WERI-Rb-1 (cell line): Measurements from ENCODE around the gene DLGAP4.

Source experiments
- DNase-seq: peaks from one replicate; pipeline ENCODE4 v3.0.0-alpha.2; 2020
- H3K27ac ChIP-seq: fragments of 250-450 bp; sonication (Bioruptor Pico); 2 replicates; pipeline ENCODE4 v1.5.1; 2020; ENCODE audit warnings: mild to moderate bottlenecking, moderate library complexity
- H3K27me3 ChIP-seq: fragments of 250-450 bp; sonication (Bioruptor Pico); 2 replicates; pipeline ENCODE4 v1.5.1; 2021; ENCODE audit warnings: mild to moderate bottlenecking, low read depth, moderate library complexity; ENCODE audit not compliant: insufficient read depth, severe bottlenecking
- H3K36me3 ChIP-seq: fragments of 250-450 bp; sonication (Bioruptor Pico); 2 replicates; pipeline ENCODE4 v1.5.1; 2020; ENCODE audit warnings: mild to moderate bottlenecking, moderate library complexity
- H3K4me3 ChIP-seq: 2 replicates; pipeline ENCODE4 v1.5.1; 2011; ENCODE audit warnings: low read depth, mild to moderate bottlenecking, control low read depth, low read length
- H3K9me3 ChIP-seq: fragments of 250-450 bp; sonication (Bioruptor Pico); 2 replicates; pipeline ENCODE4 v1.5.1; 2021; ENCODE audit warnings: mild to moderate bottlenecking, moderate library complexity; ENCODE audit not compliant: severe bottlenecking
- TF ChIP-seq, protein P1 (sequence below): IDR thresholded peaks from 2 replicates; pipeline ENCODE4 v1.5.1; 2011; ENCODE audit warnings: low read depth, mild to moderate bottlenecking, control low read depth, inconsistent platforms, low read length

DLGAP4 gene

DNA sequence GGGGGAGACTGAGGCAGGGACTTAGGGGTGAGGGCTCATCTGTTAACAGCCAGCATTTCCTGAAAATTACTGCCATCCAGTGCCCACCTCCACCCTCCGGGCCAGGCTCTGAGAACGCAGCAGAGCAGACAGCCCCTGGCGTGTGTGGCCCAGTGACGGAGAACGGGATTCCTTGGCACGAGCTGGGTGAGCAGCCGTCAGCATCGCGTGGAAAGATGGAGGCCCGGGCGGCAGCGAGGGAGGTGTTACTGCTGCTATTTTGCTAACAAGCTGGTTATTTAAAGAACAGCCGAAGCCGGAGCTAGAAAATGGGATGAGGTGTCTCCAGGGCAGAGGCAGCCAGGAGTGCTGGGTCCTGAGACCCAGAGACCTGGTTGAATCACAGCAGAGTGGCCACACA is 62.7 kb downstream of the DLGAP4 start:
- TF ChIP-seq, protein P1, sequence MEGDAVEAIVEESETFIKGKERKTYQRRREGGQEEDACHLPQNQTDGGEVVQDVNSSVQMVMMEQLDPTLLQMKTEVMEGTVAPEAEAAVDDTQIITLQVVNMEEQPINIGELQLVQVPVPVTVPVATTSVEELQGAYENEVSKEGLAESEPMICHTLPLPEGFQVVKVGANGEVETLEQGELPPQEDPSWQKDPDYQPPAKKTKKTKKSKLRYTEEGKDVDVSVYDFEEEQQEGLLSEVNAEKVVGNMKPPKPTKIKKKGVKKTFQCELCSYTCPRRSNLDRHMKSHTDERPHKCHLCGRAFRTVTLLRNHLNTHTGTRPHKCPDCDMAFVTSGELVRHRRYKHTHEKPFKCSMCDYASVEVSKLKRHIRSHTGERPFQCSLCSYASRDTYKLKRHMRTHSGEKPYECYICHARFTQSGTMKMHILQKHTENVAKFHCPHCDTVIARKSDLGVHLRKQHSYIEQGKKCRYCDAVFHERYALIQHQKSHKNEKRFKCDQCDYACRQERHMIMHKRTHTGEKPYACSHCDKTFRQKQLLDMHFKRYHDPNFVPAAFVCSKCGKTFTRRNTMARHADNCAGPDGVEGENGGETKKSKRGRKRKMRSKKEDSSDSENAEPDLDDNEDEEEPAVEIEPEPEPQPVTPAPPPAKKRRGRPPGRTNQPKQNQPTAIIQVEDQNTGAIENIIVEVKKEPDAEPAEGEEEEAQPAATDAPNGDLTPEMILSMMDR = no peak
- Histone ChIP-seq H3K9me3 (no peaks in the 10 kb centered on the region), H3K27me3 (no peaks in the 10 kb centered on the region), H3K27ac (no peak overlapping the region), H3K4me3 (no peak overlapping the region), H3K36me3 (no peaks in the 10 kb centered on the region)
- DNase-seq = no peak

DNA sequence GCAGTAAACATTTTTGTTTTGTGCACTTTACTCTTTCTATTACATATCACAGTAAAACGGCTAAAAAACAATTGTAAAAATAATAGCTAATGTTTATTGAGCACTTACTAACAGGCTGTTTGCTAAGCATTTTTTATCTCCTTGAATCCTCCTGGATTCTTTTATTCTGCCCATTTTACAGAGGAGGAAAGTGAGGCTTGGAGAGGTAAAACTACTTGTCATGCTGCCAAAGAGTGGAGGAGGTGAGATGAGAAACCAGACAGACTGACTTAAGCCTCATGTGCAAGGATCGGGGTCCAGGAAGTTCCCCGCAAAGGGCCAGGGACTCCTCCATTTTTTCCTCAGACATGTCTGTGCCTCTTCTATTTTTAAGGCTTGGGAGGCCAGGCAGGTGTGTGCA is 63.6 kb downstream of the DLGAP4 start:
- DNase-seq = no peak
- Histone ChIP-seq H3K9me3 (no peaks in the 10 kb centered on the region), H3K27ac (no peak overlapping the region), H3K27me3 (no peaks in the 10 kb centered on the region), H3K4me3 (no peak overlapping the region), H3K36me3 (no peaks in the 10 kb centered on the region)
- TF ChIP-seq, protein P1 = no peak

DNA sequence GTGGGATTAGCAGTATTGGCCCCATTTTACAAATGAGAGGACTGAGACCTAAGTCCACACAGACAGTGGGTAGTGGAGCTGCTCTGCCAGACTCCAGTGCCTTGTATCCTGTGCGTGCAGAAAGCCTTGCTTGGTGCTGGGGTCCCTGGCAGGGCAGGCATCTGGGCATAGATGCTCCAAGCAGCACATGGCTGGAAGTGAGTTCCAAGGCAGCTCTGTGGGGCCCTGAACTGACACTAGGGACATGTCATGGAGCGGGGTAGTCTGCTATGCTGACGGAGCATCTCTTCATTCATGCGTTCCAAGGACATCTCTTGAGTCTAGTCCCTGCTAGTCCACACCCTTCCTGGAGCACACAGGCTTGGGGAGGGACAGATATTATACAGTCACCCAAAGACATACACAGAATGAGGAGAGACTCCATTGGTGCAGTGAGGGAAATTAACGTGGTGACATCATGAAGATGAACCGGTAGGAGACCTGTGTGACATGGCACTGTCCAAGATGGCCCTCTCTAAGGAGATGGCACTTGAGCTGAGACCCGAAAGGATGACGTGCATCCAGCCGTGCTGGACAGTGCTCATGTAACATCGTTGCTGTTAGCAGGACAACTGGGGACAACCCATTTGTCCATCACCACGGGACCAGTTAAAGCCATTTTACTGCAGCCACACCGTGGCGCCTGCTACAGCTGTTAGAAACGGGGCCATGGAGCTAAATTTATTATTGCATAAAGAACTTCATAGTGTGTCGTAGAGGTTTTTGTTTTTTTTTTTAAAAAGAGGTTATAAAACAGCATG is 65.1 kb downstream of the DLGAP4 start:
- no peaks in the 10 kb centered on the region for H3K9me3 ChIP-seq

DNA sequence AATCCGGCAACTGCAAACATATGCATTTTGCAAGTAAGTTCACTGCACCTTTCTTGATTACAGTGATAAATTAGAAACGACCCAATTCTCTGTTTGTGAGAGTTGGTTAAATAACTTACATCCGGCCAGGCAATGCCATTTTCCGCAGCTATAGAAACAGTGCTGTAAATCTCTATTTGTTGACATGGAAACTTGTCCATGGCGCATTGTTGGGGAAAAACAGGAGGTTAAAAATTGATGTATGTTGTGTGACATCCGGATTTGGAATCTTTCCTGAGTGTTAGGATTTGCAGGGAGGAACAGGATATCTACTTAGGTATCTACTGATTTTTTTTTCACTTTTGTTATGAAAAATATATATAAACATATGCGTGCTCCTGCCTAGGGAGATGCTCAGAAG is 66.5 kb downstream of the DLGAP4 start:
- TF ChIP-seq, protein P1 = no peak
- no peaks in the 10 kb centered on the region for H3K27me3 ChIP-seq
- no peak for DNase-seq
- H3K9me3 ChIP-seq = no peaks in the 10 kb centered on the region
- H3K36me3 ChIP-seq = no peaks in the 10 kb centered on the region
- H3K4me3 ChIP-seq = no peak overlapping the region
- H3K27ac ChIP-seq = no peak overlapping the region

More for the DNA sequence above, 65.1 kb downstream of the DLGAP4 start:
- Histone ChIP-seq H3K4me3 (no peak overlapping the region), H3K36me3 (no peaks in the 10 kb centered on the region), H3K27me3 (no peaks in the 10 kb centered on the region), H3K27ac (no peak overlapping the region)
- TF ChIP-seq, protein P1 = no peak
- DNase-seq = no peak

DNA sequence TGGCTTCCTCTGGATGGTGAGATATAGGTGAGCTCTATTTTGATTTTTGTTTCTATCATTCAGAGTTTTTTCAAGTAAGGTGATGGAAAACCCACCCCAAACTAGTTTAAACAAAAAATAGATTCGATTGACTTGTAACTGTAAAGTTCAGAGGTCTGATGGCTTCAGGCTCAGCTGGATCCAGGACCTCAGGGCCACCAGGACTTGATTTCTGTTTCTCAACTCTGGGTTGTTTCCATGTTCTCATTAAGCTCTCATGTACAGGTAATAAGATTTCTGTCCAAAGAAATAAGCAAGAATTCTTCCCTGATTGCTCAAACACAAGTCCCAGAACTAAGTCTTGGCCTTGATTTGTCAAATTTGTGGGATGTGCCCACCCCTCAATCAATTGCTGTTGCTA is 67.0 kb downstream of the DLGAP4 start:
- TF ChIP-seq, protein P1 = no peak
- no peak overlapping the region for H3K4me3 ChIP-seq
- no peak overlapping the region for H3K27ac ChIP-seq
- H3K27me3 ChIP-seq = no peaks in the 10 kb centered on the region
- DNase-seq = no peak
- H3K9me3 ChIP-seq = no peaks in the 10 kb centered on the region
- H3K36me3 ChIP-seq = no peaks in the 10 kb centered on the region

DNA sequence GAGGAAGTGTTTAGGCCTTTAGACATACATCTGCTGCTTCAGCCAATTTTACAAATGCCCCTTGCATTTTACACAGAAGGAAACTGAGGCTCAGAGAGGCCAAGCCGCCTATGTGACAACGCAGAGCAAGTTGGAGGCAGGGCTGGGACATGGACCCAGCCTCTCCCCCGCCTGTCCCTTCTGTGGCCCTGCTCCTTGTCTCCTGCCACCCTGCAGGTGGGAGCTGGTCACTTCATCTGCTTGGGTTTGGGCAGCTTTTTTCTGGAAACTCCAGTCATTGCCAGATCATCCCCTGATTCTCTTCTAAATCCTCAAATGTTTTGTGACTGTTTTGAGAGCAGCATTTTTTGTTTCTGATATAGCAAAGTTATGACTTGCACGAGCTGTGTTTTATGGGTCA is 68.9 kb downstream of the DLGAP4 start:
- H3K9me3 ChIP-seq = no peaks in the 10 kb centered on the region
- no peak overlapping the region for H3K27ac ChIP-seq
- H3K36me3 ChIP-seq = no peaks in the 10 kb centered on the region
- TF ChIP-seq, protein P1 = no peak
- no peak for DNase-seq
- H3K27me3 ChIP-seq = no peaks in the 10 kb centered on the region
- H3K4me3 ChIP-seq = no peak overlapping the region
